ENCODE measurements around the gene TNIK. TPM values are rescaled to one million over a fixed set of nuclear protein-coding genes. Genes with fewer than 3 reads are reported as not detected.

Gene TNIK
- total and polyA plus RNA-seq, 2 experiments from 2014 or later: 14.6 to 34.3 TPM

GRCh38 chr3:171452328-171452727 lies 7.9 kb downstream of the TNIK start:
- ATAC-seq: peak; percentile 11; the same call in 2 of the 3 replicates
- H3K36me3 Mint-ChIP-seq (ENCODE audit: low read depth): no peaks in the 10 kb centered on the region
- Histone ChIP-seq H2AFZ (no peak overlapping the region), H3K27ac (ENCODE audit: low read depth) (no peak overlapping the region), H3K27me3 (ENCODE audit: insufficient read depth) (no peaks in the 10 kb centered on the region), H3F3A (replicated peaks; ENCODE audit: low read depth) (no peaks in the 10 kb centered on the region), H3K36me3 (ENCODE audit: insufficient read depth) (no peaks in the 10 kb centered on the region), H3K79me2 (replicated peaks; ENCODE audit: insufficient read depth) (peaks cover 92% of the 10 kb centered on the region), H3K4me2 (0 out of 2 replicates have a peak overlapping the region, but pooled peaks have one; percentile 18), H3K4me1 (ENCODE audit: insufficient read depth) (peaks cover 54% of the 10 kb centered on the region), H4K20me1 (replicated peaks; ENCODE audit: insufficient read depth) (no peaks in the 10 kb centered on the region), H3K4me3 (no peak overlapping the region), H3K9me2 (ENCODE audit: insufficient read depth) (no peaks in the 10 kb centered on the region)
- no peak overlapping the region for H3K4me3 Mint-ChIP-seq
- peaks cover 34% of the 10 kb centered on the region for H3K4me1 Mint-ChIP-seq
- H3K9me3 Mint-ChIP-seq: no peaks in the 10 kb centered on the region
- no peak for TF ChIP-seq ETS1 (IDR thresholded peaks at IDR 0.05)
- H3K27ac Mint-ChIP-seq: no peak overlapping the region
- no peak for DNase-seq (ENCODE audit: low spot score)
- H3K27me3 Mint-ChIP-seq (ENCODE audit: insufficient read depth, low read depth, poor library complexity): no peaks in the 10 kb centered on the region

- Mint-ChIP-seq H3K36me3 (ENCODE audit: low read depth) (no peaks in the 10 kb centered on the region), H3K27me3 (ENCODE audit: insufficient read depth, low read depth, poor library complexity) (no peaks in the 10 kb centered on the region), H3K9me3 (no peaks in the 10 kb centered on the region), H3K27ac (no peak overlapping the region), H3K4me3 (no peak overlapping the region), H3K4me1 (peaks cover 30% of the 10 kb centered on the region)
- Histone ChIP-seq H3K9me2 (ENCODE audit: insufficient read depth) (no peaks in the 10 kb centered on the region), H3K4me2 (0 out of 2 replicates have a peak overlapping the region, but pooled peaks have one; percentile 18), H3F3A (replicated peaks; ENCODE audit: low read depth) (no peaks in the 10 kb centered on the region), H3K36me3 (ENCODE audit: insufficient read depth) (no peaks in the 10 kb centered on the region), H3K27ac (ENCODE audit: low read depth) (no peak overlapping the region), H3K4me3 (no peak overlapping the region), H3K27me3 (ENCODE audit: insufficient read depth) (no peaks in the 10 kb centered on the region), H4K20me1 (replicated peaks; ENCODE audit: insufficient read depth) (no peaks in the 10 kb centered on the region), H3K4me1 (ENCODE audit: insufficient read depth) (peaks cover 50% of the 10 kb centered on the region), H3K79me2 (replicated peaks; ENCODE audit: insufficient read depth) (peaks cover 92% of the 10 kb centered on the region), H2AFZ (no peak overlapping the region)
- DNase-seq (ENCODE audit: low spot score): no peak
- ATAC-seq: no peak
- TF ChIP-seq JUNB (IDR thresholded peaks at IDR 0.05; ENCODE audit: unreplicated experiment) (no peak), CTCF (conservative IDR thresholded peaks at IDR 0.05; ENCODE audit: low read depth in 2 of 2) (no peak), ZNF462 (CRISPR knock-in tag; IDR thresholded peaks at IDR 0.05) (no peak), ETS1 (IDR thresholded peaks at IDR 0.05) (no peak), POLR2AphosphoS5 (IDR thresholded peaks at IDR 0.05; ENCODE audit: low read depth) (no peak), STAT1 (IDR thresholded peaks at IDR 0.05; ENCODE audit: unreplicated experiment) (no peak), CREB1 (CRISPR knock-in tag; IDR thresholded peaks at IDR 0.05; ENCODE audit: low read depth) (no peak), EZH2 (IDR thresholded peaks at IDR 0.05; ENCODE audit: low read depth, unreplicated experiment) (no peak)
Observed at GRCh38 chr3:171451915-171452314, 8.3 kb downstream of the TNIK start.
